Hepatocyte (in vitro differentiated cells): ENCODE measurements around the gene SLX9. TPM values are rescaled to one million over a fixed set of nuclear protein-coding genes. Genes with fewer than 3 reads are reported as not detected.

Experiments
- DNase-seq: peaks from one replicate; pipeline ENCODE4 v3.0.0-alpha.2; 2016; ENCODE audit warnings: low spot score
- H2AFZ ChIP-seq: fragments of 200-600 bp; sonication (generic); 2 replicates; pipeline ENCODE4 v1.6.0; 2016; ENCODE audit warnings: antibody characterized with exemption, mild to moderate bottlenecking
- H3K27ac ChIP-seq: fragments of 200-600 bp; sonication (generic); 2 replicates; pipeline ENCODE4 v1.5.1; 2016; ENCODE audit warnings: mild to moderate bottlenecking
- H3K27me3 ChIP-seq: fragments of 200-600 bp; sonication (generic); 2 replicates; pipeline ENCODE4 v1.6.1; 2016
- H3K36me3 ChIP-seq: fragments of 200-600 bp; sonication (generic); replicated peaks from 2 replicates; pipeline ENCODE4 v1.5.1; 2016; ENCODE audit warnings: low read depth; ENCODE audit not compliant: insufficient read depth
- H3K4me1 ChIP-seq: fragments of 200-600 bp; sonication (generic); 2 replicates; pipeline ENCODE4 v1.5.1; 2016; ENCODE audit warnings: mild to moderate bottlenecking, moderate library complexity; ENCODE audit not compliant: insufficient read depth
- H3K4me2 ChIP-seq: fragments of 200-600 bp; sonication (generic); 2 replicates; pipeline ENCODE4 v1.6.0; 2016
- H3K4me3 ChIP-seq: fragments of 200-600 bp; sonication (generic); 2 replicates; pipeline ENCODE4 v1.5.1; 2016; ENCODE audit warnings: mild to moderate bottlenecking
- H3K79me2 ChIP-seq: fragments of 200-600 bp; sonication (generic); 2 replicates; pipeline ENCODE4 v1.6.0; 2017; ENCODE audit warnings: mild to moderate bottlenecking
- H3K9me2 ChIP-seq: fragments of 200-600 bp; sonication (generic); replicated peaks from 2 replicates; pipeline ENCODE4 v1.6.0; 2017; ENCODE audit warnings: mild to moderate bottlenecking; ENCODE audit not compliant: insufficient read depth
- H3K9me3 ChIP-seq: fragments of 200-600 bp; sonication (generic); 2 replicates; pipeline ENCODE4 v1.5.1; 2016; ENCODE audit warnings: low read depth, mild to moderate bottlenecking
- H4K20me1 ChIP-seq: fragments of 200-600 bp; sonication (generic); 2 replicates; pipeline ENCODE4 v1.6.0; 2016; ENCODE audit warnings: mild to moderate bottlenecking; ENCODE audit not compliant: insufficient read depth, poor library complexity, severe bottlenecking
- EZH2 ChIP-seq: fragments of 200-600 bp; sonication (generic); IDR thresholded peaks from 2 replicates; pipeline ENCODE4 v1.6.1; 2016; ENCODE audit warnings: antibody characterized with exemption, mild to moderate bottlenecking, borderline replicate concordance
- EZH2phosphoT487 ChIP-seq: fragments of 200-600 bp; sonication (generic); IDR thresholded peaks from one replicate; pipeline ENCODE4 v1.6.1; 2018; ENCODE audit warnings: antibody characterized with exemption, mild to moderate bottlenecking, low read depth, moderate library complexity; ENCODE audit not compliant: unreplicated experiment, severe bottlenecking
- WGBS: methylation state at CpG from one replicate; pipeline ENCODE4 v1.1.6; 2016; ENCODE audit warnings: low lambda C conversion rate; ENCODE audit errors: missing lambda C conversion rate; 5-methylcytosine and 5-hydroxymethylcytosine counted together
- polyA plus RNA-seq: library from polyadenylated mRNA; unstranded; fragments of >200 nt; fragmentation: Nextera tagmentation; extraction: Ambion mirVana; gene quantifications from 2 replicates; pipeline ENCODE4 v1.2.1, GENCODE V29; 2016
- total RNA-seq: library from RNA; depleted of rRNA; stranded (reverse); fragments of >200 nt; gene quantifications from 2 replicates; pipeline ENCODE4 v1.2.3, GENCODE V29; 2014
- TF ChIP-seq, protein P1 (sequence below): fragments of 200-600 bp; sonication (generic); IDR thresholded peaks from 2 replicates; pipeline ENCODE4 v1.5.1; 2016; ENCODE audit warnings: antibody characterized with exemption, mild to moderate bottlenecking; ENCODE audit not compliant: poor library complexity

The SLX9 gene
- total and polyA plus RNA-seq, 2 experiments from 2014 or later: 16.3 to 33.2 TPM

DNA sequence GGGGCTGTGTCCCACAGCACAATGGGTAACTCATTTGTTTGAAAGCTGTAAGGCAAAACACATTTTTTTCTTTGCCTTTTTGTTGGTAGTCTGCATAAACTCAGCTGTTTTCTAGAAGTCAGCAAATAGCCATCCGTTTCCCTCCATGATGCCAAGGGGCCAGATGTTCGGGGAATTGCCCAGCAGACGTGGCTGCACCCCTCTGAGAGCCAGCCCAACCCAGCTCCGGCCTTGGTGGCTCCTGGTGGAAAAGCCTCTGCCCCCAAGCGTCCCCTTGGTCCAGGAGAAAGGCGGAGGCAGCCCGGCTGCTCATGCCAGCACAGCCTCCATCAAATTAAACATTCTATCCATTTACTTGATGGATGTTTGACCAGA is 76.2 kb downstream of the SLX9 start:
- no peaks in the 10 kb centered on the region for H3K36me3 ChIP-seq
- no peaks in the 10 kb centered on the region for H3K27me3 ChIP-seq
- no peaks in the 10 kb centered on the region for H4K20me1 ChIP-seq
- H3K4me3 ChIP-seq: no peak overlapping the region
- no peaks in the 10 kb centered on the region for H3K9me2 ChIP-seq
- WGBS: 89% methylated on average over 7 of the region's 7 CpGs
- DNase-seq: no peak
- H3K4me2 ChIP-seq: no peak overlapping the region
- no peak overlapping the region for H3K27ac ChIP-seq
- peaks cover 36% of the 10 kb centered on the region for H3K4me1 ChIP-seq
- H3K9me3 ChIP-seq: no peaks in the 10 kb centered on the region
- TF ChIP-seq EZH2 (no peak), EZH2phosphoT487 (no peak)
- TF ChIP-seq, protein P1, sequence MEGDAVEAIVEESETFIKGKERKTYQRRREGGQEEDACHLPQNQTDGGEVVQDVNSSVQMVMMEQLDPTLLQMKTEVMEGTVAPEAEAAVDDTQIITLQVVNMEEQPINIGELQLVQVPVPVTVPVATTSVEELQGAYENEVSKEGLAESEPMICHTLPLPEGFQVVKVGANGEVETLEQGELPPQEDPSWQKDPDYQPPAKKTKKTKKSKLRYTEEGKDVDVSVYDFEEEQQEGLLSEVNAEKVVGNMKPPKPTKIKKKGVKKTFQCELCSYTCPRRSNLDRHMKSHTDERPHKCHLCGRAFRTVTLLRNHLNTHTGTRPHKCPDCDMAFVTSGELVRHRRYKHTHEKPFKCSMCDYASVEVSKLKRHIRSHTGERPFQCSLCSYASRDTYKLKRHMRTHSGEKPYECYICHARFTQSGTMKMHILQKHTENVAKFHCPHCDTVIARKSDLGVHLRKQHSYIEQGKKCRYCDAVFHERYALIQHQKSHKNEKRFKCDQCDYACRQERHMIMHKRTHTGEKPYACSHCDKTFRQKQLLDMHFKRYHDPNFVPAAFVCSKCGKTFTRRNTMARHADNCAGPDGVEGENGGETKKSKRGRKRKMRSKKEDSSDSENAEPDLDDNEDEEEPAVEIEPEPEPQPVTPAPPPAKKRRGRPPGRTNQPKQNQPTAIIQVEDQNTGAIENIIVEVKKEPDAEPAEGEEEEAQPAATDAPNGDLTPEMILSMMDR: no peak
- no peaks in the 10 kb centered on the region for H3K79me2 ChIP-seq
- H2AFZ ChIP-seq: no peak overlapping the region

DNA sequence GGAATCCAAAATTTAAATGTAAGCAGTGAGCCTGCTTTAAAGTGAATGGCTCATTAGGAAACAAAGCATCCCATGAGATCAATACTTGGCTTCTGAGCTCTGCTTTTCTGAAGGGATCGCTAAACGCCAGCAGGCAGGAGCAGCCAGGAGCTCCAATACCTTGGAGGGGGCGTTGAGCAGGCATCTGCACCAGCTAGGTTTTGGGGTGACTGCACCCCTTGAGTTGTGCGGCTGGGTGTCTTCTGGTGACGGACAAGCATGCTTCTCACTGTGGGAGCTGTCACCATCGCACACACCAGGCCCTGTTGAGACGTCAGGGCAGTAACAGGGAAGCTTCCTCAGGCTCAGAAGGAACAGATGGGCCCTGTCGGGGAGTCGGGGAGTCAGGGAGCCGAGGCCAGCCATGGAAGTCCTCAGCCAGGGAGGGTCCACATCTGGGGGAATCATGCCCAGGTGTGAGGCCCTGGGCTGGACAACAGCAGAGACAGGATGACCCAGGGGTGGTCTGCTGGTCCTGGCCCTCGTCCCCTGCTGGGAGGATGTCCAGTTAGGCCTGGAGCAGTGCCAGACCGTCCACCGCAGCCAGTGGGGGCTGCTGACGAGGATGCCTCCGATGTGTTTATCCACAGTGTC is 76.7 kb downstream of the SLX9 start:
- H3K27ac ChIP-seq: no peak overlapping the region
- no peaks in the 10 kb centered on the region for H4K20me1 ChIP-seq
- no peak overlapping the region for H3K4me3 ChIP-seq
- H3K79me2 ChIP-seq: no peaks in the 10 kb centered on the region
- no peaks in the 10 kb centered on the region for H3K27me3 ChIP-seq
- TF ChIP-seq EZH2phosphoT487 (no peak), EZH2 (no peak)
- TF ChIP-seq, protein P1: no peak
- H3K4me2 ChIP-seq: no peak overlapping the region
- DNase-seq: no peak
- peaks cover 36% of the 10 kb centered on the region for H3K4me1 ChIP-seq
- H3K9me2 ChIP-seq: no peaks in the 10 kb centered on the region
- no peaks in the 10 kb centered on the region for H3K9me3 ChIP-seq
- H2AFZ ChIP-seq: no peak overlapping the region
- no peaks in the 10 kb centered on the region for H3K36me3 ChIP-seq
- WGBS: 83% methylated on average over 15 of the region's 15 CpGs

DNA sequence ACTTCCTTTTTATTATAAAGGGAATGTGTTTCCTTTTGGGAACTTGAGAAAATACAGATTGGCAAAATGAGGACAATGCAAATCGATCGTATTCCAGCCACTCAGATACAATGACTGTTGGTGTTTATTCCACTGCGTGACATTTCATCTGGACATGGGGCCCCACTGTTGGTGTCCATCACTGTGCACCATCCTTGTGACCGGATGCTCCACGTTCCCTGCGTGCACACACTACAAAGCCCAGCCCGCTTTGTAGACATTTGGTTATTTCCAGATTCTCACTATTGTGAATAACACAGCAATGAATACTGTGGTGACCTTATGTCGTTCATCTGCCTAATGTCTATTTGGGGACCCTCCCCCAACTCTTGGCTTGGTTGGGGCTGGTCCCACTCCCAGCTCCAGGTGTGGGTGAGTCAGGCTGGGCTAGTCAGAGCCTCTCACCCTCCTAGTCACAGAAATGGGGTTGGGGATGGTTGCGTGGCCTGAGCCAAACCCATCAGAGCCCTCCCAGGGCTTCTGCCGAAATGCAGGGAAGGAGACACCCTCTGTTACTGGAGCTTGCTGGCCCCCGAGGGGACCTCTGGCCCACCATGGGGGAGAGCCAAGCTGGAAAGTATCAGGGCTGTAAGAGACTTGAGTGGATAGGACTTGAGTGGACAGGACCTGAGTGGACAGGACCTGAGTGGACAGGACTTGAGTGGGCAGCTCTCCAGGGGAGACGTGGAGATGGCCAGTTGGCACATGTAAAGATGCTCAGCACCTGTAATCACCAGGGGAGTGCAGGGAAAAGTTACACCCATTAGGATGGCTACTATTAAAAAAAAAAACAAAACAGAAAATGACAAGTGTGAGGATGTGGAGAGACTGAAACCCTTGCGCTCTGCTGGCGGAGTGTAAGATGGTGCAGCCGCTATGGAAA is 77.5 kb downstream of the SLX9 start:
- no peak overlapping the region for H3K4me3 ChIP-seq
- no peaks in the 10 kb centered on the region for H3K9me2 ChIP-seq
- no peak for DNase-seq
- H3K4me1 ChIP-seq: peaks cover 29% of the 10 kb centered on the region
- no peak overlapping the region for H2AFZ ChIP-seq
- H3K9me3 ChIP-seq: no peaks in the 10 kb centered on the region
- H3K4me2 ChIP-seq: no peak overlapping the region
- no peaks in the 10 kb centered on the region for H3K27me3 ChIP-seq
- TF ChIP-seq EZH2phosphoT487: no peak
- TF ChIP-seq, protein P1: no peak
- no peak for TF ChIP-seq EZH2
- H3K27ac ChIP-seq: no peak overlapping the region
- no peaks in the 10 kb centered on the region for H3K79me2 ChIP-seq
- no peaks in the 10 kb centered on the region for H4K20me1 ChIP-seq
- WGBS: 95% methylated on average over 15 of the region's 15 CpGs
- no peaks in the 10 kb centered on the region for H3K36me3 ChIP-seq
